GM18861 (cell line): ENCODE measurements around the gene ABHD6.
"Not testable (repeated sequence)": the region's sequence is repeated elsewhere in the genome, so short reads cannot be mapped to it uniquely, and the experiment has no call there.

ENCODE experiments used
- ATAC-seq: cut with Tn5 transposase; IDR thresholded peaks from one replicate; pipeline ENCODE4 v1.9.1; 2021; ENCODE audit not compliant: unreplicated experiment

The ABHD6 gene

DNA sequence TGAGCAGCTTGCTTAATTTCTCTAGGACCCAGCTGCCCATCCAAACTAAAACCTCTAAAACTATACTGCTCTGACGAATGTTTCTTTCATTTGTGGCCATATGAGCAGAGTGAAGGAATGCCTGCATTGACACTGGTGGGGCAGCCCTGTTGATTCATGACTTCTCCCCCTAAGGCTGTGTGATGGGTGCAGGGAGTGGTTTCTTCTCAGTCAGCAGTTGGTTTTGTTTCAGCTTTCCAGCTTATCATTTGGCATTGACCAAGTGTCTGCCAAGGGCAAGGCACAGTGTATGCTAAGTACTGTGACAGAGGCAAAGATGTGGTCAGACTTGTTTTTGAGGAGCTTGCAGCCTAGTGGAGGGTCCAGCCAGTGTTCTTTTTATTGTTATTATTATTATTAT, 4.7 kb downstream of the ABHD6 start:
- ATAC-seq = no peak

- not testable (repeated sequence) for ATAC-seq
These were observed 5.3 kb downstream of the ABHD6 start for GRCh38 chr3:58242860-58243259.

GRCh38 chr3:58243976-58244585, 6.5 kb downstream of the ABHD6 start:
- ATAC-seq = no peak

DNA sequence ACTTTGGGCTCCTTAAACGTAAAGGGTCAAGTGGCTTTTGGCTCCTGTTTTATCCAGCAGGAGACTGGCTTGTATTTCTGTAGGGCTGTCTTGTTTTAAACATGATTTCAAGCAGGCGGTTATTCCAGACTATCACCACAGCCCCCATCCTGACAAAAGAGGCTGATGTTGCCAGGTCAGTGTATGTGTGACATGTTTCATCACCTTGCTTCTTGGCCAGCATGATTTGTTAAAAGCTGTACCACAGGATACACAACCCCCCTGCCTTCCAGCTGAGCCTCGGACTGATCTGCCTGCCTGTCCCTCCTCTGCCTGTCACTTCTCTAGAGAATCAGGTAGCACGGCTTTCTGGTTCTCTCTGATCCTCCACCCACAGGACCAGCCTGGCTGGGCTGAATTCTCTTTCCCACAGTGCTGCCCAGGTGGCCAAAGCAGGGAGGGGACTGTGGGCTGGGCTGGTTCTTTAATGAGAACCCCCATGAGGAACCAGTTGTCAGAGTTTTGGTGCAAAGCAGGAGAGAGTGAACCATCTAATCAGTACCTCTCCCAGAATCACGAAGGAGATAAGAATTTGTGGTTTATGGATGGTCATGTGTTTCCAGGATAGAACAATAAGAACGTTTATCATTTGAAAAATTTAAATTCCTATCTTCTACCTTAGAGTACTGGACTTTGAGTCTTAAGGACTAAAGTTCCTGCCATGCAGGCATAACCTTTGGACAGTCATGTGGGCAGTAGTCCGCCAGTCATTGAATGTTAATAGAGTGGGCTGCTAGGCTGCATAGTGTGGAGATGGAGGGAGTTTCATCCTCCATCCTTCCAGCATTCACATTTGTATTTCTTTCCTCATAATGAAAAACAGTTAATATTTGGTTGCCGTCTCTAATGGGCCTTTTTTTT, 8.8 kb downstream of the ABHD6 start:
- no peak for ATAC-seq

GRCh38 chr3:58249358-58250092, 11.9 kb downstream of the ABHD6 start:
- ATAC-seq = no peak

DNA sequence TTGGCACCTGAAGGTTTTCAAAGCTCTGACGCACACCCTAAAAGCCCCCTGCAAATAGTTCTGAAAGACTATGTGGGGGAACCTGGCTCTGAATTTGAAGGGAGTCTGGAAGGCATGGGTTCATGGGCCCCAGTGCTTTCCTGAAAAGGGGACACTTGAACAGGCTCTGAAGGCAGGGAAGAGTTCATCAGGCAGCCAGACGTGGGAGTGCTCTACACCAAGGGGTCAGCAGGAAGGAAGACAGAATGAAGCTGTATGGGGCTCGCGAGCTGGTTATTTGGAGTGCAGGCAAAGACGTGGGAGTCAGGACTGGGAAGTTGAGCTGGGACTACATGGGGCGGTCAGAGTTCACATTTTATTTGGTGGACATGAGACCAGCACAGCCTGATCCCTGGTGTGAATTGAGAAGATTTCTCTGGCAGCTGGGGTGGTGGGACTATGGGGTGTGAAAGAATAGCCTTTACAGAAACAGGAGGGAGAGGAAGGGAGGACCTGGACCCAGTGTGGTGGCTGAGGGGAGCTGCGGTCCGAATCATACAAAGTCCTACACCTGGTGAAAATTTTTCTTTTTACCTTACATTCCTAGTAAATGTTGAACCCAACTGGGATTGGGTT, 12.6 kb downstream of the ABHD6 start:
- ATAC-seq = no peak

- no peak for ATAC-seq
These were observed 14.0 kb downstream of the ABHD6 start for GRCh38 chr3:58251631-58252035.

DNA sequence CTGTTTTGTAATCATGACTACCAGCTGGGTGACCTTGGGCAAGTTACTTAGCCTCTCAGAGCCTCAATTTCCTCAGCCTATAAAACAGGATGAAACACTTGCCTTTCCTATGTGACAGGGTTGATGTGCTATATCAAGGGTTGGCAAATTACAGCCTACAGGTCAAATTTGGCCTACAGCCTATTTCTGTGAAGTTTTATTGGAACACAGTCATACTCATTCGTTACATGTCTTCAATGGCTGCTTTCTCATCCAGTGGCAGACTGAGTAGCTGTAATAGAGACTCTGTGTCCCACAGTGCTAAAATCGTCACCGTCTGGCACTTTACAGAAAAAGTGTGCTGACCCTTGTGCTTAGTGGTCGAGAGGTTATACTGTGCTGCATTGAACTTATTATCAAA, 16.6 kb downstream of the ABHD6 start:
- no peak for ATAC-seq

- no peak for ATAC-seq
These were observed 18.5 kb downstream of the ABHD6 start for GRCh38 chr3:58256061-58256460.

- no peak for ATAC-seq
These were observed 18.9 kb downstream of the ABHD6 start for GRCh38 chr3:58256511-58256910.

- no peak for ATAC-seq
These were observed 20.9 kb downstream of the ABHD6 start for GRCh38 chr3:58258392-58259055.

GRCh38 chr3:58260261-58260731, 22.7 kb downstream of the ABHD6 start:
- ATAC-seq = no peak

DNA sequence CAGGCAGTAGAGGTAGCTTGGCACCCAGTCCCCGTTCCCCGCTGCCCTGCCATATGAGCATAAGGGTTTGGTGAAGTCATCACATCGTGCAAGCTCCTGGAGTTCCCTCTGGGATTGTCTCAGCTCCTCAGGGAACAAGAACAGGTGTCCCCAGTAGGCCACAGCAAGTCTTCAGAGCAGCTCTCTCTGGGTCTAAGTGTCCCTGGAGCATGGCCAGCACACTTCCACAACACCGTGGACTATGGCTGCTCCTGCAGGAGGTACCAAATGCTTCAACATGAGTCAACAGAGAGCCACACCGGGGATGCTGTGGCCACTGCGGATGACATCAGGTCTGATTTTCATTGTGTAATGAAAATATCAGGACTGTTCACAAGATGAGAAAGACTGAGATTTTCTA, 23.1 kb downstream of the ABHD6 start:
- no peak for ATAC-seq

DNA sequence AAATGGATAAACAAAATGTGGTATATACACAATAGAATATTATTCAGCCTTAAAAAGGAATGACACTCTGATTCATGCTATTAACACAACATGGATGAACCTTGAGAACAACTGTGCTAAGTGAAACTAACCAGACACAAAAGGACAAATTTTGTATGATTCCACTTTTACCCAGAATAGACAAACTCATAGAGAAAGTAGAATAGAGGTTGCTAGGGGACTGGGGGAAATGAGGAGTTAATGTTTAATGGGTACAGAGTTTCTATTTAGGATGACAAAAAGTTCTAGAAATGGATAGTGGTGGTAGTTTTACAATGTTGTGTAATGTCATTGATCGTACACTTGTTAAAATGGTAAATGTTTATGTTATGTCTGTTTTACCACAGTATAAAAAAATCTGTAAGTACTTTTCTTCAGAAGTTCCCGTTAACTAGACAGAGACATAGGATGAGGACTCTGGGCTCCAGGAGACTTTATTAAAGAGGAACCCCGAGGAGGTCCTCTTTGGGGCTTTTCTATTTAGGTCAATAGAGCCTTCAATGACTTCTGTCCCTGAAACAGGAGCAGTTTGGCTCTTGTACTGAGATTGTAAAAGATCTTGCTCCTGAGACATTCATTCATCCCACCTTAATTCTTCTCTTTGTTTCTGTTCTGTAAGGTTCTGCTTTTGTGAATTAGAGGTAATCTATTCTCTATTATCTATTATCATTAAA, 24.5 kb downstream of the ABHD6 start:
- ATAC-seq = peak; percentile 95

DNA sequence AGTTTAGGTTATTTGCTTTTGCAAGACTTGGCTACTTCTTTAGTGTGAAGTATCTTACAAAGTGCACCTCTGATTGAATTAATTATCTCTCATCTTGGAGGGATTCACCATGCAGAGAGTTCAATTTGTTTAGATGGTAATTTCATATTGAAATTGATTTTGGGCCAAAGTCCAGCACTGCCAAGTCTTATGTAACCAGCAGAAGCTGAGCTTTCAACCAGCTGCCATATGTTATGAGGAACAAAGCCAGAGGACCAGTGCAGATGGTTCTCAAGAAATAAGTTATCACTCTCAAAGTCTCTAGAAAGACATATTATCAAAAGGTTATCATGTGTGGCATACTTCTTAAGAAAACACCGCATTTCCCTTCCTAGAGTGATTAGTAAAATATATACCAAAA, 29.0 kb downstream of the ABHD6 start:
- no peak for ATAC-seq

DNA sequence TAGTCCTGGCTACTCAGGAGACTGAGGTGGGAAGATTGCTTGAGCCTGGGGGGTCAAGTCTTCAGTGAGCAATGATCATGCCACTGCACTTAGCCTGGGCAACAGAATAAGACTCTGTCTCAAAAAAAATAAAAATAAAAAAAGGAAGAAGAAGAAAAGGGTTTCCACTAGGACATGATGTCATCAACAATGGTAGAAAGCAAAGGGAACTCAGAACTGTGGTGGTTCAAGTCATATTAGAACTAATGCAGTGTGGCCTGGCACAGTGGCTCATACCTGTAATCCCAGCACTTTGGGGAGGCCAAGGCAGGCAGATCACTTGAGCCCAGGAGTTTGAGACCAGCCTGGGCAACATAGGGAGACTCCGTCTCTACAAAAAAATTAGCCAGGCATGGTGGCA, 30.0 kb downstream of the ABHD6 start:
- ATAC-seq = not testable (repeated sequence)

GRCh38 chr3:58269356-58269755, 31.8 kb downstream of the ABHD6 start:
- no peak for ATAC-seq

- no peak for ATAC-seq
These were observed 32.9 kb downstream of the ABHD6 start for GRCh38 chr3:58270485-58270884.

GRCh38 chr3:58271901-58272501, 34.4 kb downstream of the ABHD6 start:
- ATAC-seq = no peak

DNA sequence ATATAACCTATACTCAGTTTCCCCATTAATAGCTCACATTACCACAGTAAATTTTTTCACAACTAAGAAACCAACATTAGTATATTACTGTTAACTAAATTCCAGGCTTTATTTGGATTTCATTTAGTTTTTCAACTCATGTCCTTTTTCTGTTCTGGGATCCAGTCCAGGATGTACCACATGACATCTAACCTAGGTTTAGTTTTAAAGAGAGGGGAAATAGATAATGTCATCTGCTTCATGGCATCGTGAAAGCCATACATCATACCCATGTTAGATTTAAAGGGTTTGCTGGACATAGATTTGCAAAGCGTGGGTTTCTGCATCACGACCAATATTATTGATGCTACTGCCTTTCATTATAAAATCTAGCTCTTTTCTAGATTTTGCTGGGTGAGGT, 35.3 kb downstream of the ABHD6 start:
- ATAC-seq = no peak
